Cardiac ventricle fibroblast (primary cell): ENCODE measurements around the gene LILRA1. TPM values are rescaled to one million over a fixed set of nuclear protein-coding genes. Genes with fewer than 3 reads are reported as not detected.

Experiments
- total RNA-seq: library from RNA; depleted of rRNA; stranded (reverse); fragments of >200 nt; gene quantifications from 2 replicates; pipeline ENCODE4 v1.2.3, GENCODE V29; 2015

Gene LILRA1
- total RNA-seq = not detected in 2 replicates

GRCh38 chr19:54593445-54593844, at the start of gene LILRA1:
TSS of gene LILRA1 (plus strand) at chr19:54593632. CDS start at chr19:54594245, 613 bp downstream.

DNA sequence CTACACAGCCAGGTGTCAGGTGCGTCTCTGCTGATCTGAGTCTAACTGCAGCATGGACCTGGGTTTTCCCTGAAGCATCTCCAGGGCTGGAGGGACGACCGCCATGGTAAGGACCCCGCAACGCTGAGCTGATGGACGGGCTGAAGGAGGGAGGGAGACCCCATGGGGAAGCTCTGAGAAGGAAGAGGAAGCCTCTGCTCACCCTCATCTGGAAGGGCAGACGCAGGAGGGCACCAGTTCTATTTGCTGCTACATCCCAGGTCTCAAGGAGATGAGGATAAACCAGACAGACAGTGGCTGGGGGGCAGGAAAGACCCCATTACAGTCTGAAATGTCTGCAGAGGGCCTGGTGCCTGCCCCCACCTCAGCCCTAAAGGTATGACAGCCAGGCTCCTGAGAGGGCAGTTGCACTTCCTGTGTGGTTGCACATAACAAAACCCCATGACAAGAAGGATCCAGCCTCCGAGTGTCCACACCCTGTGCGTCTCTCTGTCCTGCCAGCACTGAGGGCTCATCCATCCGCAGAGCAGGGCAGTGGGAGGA, 20.0 kb upstream of the LILRA1 start, which contains the start of gene LILRA2:
LILRA2 (plus strand) TSS at position 461 of the 543 bp plus-strand sequence. CDS start 89 bp downstream, outside the sequence.

GRCh38 chr19:54630262-54630661, 36.8 kb downstream of the LILRA1 start, which contains the start of gene LILRB1:
TSS of gene LILRB1 (plus strand) at chr19:54630484. CDS start at chr19:54631074, 590 bp downstream.

Other genes with a start within 250 kb of the LILRA1 start
- gene LAIR1, start 228.7 kb upstream of the LILRA1 start, total RNA-seq = not detected in 2 replicates
- gene TTYH1, start 178.2 kb upstream of the LILRA1 start, total RNA-seq = not detected in 2 replicates
- 25.3 and 30.3 TPM in 2 replicates for gene LENG8, start 144.4 kb upstream of the LILRA1 start, total RNA-seq
- gene LENG9, start 129.9 kb upstream of the LILRA1 start, total RNA-seq = 8.3 and 9.4 TPM in 2 replicates
- 75.9 and 77.8 TPM in 2 replicates for gene CDC42EP5, start 120.3 kb upstream of the LILRA1 start, total RNA-seq
- gene LAIR2, start 90.8 kb upstream of the LILRA1 start, total RNA-seq = not detected in 2 replicates
- not detected in 2 replicates for gene LILRA2, start 19.8 kb upstream of the LILRA1 start, total RNA-seq
- gene LILRB1, start 36.9 kb downstream of the LILRA1 start, total RNA-seq = not detected in 2 replicates
- not detected in 2 replicates for gene LILRB4, start 69.4 kb downstream of the LILRA1 start, total RNA-seq
- not detected in 2 replicates for gene KIR3DL3, start 130.8 kb downstream of the LILRA1 start, total RNA-seq
- gene KIR2DL3, start 144.9 kb downstream of the LILRA1 start, total RNA-seq = not detected in 2 replicates
- gene KIR2DL1, start 176.2 kb downstream of the LILRA1 start, total RNA-seq = not detected in 2 replicates
- not detected in 2 replicates for gene KIR2DL4, start 210.0 kb downstream of the LILRA1 start, total RNA-seq
- gene KIR3DL1, start 222.8 kb downstream of the LILRA1 start, total RNA-seq = not detected in 2 replicates
- not detected in 2 replicates for gene KIR2DS4, start 239.0 kb downstream of the LILRA1 start, total RNA-seq